NCI-H748 (cell line): ENCODE results near the gene KIAA1191.
"Not testable (repeated sequence)": the region's sequence is repeated elsewhere in the genome, so short reads cannot be mapped to it uniquely, and the experiment has no call there.

ENCODE experiments used
- DNase-seq: peaks from one replicate; lab custom pipeline; 2025; ENCODE audit not compliant: unreplicated experiment; lab: John Stamatoyannopoulos, UW

KIAA1191 gene, protein sequence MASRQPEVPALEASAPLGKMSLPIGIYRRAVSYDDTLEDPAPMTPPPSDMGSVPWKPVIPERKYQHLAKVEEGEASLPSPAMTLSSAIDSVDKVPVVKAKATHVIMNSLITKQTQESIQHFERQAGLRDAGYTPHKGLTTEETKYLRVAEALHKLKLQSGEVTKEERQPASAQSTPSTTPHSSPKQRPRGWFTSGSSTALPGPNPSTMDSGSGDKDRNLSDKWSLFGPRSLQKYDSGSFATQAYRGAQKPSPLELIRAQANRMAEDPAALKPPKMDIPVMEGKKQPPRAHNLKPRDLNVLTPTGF

DNA sequence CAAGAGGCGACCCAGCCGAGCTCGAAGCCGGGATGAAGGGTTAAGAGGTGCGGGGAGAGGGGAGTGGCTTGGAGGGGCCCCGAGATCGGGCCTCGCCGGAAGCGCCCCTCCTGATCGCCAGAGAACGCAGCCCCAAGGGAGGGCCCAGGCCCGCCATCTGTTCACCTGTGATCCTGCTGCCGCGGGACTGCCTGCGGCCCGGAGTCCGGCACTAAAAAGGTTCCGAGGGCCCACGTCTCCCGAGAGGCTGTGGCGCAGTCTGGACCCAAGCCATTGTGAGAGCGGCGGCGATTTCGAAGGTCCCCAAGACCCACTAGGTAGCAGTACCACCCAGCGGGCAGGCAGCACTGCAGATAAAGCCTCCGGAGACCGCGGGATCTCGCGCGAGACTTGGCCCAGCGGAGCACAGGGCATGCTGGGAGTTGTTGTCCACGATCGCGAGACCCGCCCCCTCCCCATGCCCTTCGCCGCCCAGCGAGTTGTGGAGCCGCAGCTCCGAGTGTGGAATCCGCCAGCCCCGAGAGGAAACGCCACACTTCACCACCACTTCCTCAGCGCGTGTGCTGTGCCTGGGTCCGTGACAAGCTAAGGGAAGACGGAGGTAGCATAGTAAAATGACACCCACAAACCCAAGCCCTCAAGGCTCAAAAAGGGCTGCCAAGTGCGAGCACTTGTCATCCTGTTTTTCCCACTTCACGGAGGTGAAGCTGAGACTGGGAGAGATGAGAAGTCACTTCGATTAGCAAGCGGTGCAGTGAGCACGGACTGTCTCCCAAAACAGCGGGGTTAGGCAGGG is at the start of gene KIAA1191:
TSS of gene KIAA1191 (minus strand) at position 328 of the 796 bp plus-strand sequence. CDS start 2,256 bp downstream, outside the sequence.
- DNase-seq: peak; percentile 91

DNA sequence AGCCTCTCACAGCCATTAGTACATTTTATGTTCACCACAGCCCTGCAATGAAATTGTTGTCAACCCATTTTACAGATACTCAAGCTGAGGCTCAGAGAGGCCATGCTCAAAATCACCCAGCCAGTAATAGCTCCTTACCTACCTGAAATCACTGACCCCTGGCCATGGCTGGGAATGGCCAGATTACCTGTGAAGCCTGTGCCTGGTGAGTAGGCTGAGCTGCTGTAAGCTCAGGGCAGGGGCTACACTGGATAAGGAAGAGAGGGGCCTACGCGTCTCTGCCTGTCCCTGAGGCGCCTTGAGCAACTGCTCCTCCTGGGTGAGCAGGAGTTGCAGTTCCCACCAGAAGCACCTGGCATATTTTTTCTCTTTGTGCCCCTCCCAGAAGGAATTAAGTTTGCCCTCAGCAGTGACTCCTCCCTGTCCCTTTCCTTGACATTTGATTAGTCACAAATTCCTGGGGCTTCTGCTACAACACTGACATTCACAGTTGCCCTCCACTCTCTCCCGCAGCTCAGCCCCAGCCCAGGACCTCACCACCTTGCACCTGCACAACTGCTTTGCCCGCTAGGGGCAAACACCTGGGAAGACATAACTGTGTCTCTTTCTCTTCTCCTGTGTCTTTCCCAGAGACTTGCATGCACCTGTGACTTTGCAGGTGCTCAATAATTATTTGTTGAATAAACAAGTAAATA is 49.1 kb upstream of the KIAA1191 start:
- DNase-seq: no peak

DNA sequence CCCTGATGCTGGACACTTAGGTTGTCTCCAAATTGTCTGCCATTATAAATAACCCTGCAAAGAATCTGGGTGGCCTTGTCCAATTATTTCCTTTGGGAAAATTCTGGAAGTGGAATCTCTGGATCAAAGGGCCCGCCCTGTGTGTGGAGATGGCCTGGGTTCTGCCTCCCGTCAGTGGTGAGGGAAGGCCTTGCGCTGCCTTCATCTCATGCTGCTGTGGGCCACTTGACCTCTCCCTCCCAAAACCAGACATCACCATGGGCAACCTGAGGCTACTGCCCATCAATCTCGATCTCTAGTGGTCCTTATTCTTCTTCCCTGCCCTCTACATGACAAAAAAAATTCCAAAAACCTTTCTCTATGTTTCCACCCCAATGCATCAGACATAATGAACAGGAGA is 48.2 kb upstream of the KIAA1191 start:
- no peak for DNase-seq

DNA sequence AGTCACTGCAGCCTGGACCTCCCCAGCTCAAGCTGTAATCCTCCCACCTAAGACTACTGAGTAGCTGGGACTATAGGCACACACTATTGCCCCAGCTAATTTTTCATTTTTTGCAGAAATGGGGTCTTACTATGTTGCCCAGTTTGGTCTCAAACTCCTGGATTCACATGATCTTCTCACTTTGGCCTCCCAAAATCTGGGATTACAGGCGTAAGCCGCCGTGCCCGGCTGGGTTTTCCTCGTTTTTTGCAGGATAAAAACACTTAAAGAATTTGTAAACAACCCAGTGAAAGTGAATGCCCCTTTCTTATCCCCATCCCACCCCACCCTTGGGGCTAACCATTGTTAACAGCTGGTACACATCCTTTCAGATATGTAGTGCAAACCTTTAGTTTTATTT is 47.0 kb upstream of the KIAA1191 start:
- no peak for DNase-seq

DNA sequence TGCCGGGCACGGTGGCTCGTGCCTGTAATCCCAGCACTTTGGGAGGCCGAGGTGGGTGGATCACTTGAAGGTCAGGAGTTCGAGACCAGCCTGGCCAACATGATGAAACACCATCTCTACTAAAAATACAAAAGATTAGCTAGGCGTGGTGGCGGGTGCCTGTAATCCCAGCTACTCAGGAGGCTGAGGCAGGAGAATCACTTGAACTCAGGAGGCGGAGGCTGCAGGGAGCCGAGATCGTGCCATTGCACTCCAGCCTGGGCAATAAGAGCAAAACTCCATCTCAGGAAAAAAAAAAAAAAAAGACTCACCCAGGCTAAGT is 46.6 kb upstream of the KIAA1191 start:
- DNase-seq: not testable (repeated sequence)

DNA sequence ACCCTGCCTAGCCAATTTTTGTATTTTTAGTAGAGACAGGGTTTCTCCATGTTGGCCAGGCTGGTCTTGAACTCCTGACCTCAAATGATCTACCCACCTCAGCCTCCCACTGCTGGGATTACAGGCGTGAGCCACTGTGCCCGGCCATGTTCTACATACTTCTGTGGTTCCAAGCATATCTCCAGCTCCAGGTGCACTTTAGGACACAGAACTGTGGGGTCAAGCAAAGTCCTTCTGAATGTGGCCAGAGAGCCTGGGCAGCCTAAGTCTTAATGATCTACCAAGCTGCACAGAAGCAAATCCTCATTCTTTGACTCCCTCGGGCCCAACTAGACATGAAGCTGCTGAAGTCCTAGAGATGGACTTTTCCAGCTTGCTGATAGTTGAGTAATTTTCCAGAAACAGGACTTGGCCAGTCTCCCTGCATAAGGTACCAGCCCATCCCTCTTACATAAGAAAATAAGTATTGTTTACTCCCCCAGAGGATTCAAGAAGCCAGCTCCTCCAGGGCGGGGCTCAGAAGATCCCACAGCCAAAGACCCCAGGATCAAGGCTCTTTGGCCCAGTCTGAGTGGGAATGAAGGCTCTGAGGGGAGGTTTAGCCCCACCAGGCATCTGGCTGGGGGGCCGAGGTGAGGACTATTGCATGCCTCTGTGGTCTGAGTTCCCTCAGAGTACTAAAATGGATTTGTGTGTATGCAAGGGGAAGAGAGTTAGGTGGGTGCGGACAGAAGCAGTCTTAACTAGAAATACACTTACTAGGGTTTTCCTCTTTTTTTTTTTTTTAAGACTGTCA is 46.1 kb upstream of the KIAA1191 start:
- no peak for DNase-seq

DNA sequence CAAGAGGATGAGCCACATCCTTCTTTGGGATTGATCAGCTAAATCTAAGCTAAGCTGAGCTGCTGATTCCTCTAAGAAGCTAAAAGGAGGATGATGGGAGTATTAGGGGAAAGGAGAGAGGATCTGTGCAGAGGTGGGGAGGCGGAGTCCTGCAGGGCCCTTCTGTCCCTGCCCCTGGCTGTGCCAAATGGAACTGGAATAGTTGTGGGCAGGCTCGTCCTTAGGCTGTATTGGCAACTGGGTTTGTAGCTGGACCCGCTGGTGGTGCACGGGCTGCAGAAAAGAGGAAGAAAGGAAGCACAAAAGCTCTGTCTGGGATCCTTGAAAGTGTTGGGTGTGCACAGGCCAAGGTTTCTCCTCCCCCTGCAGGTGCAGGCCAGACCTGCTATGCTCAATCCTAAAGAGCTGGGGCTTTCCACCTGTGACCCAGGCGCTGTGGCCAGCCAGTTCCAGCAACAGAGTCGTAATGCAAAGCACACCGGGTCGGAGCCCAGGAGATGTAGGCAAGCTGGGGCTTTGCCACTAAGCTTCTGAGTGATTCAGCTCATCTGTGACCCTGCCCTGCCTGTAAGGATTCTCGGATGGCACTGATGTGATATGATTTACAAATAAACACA is 45.0 kb upstream of the KIAA1191 start:
- DNase-seq: no peak

DNA sequence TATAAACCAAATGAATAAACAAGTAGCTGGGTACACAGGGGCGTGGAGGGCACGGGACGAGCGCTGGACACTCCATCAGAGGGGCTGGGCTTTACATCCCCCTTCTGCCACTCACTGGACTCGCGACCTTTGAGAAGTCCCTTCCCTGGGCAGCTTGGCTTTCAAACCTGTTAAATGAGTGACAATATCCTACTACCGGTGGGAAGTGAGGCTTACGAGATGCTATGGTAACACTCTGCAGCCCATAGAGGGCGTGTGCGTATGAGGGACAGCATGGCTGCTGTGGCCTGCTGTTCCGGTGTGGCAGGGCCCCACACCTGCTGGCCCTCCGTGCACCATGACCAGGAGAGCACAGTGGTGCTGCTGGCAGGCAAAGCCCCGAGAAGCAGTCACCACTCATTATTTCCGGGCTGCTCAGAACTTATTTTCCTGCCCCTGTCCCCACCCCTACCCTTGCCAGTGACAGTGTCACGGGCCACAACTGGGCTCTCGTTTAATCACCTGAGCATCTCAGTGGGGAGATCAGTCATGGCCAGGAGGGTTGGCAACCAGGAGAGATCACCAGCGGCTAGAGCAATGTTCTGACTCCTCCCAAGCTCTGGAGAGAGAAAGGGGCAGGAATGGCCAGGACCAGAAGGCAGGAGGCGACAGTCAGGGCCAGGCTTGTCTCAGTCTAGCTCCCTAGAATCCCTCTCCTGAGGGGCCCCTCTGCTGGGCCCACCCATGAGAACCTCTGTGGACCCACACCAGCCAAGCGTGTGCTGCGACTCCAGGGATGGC is 44.3 kb upstream of the KIAA1191 start:
- peak; percentile 48 for DNase-seq

DNA sequence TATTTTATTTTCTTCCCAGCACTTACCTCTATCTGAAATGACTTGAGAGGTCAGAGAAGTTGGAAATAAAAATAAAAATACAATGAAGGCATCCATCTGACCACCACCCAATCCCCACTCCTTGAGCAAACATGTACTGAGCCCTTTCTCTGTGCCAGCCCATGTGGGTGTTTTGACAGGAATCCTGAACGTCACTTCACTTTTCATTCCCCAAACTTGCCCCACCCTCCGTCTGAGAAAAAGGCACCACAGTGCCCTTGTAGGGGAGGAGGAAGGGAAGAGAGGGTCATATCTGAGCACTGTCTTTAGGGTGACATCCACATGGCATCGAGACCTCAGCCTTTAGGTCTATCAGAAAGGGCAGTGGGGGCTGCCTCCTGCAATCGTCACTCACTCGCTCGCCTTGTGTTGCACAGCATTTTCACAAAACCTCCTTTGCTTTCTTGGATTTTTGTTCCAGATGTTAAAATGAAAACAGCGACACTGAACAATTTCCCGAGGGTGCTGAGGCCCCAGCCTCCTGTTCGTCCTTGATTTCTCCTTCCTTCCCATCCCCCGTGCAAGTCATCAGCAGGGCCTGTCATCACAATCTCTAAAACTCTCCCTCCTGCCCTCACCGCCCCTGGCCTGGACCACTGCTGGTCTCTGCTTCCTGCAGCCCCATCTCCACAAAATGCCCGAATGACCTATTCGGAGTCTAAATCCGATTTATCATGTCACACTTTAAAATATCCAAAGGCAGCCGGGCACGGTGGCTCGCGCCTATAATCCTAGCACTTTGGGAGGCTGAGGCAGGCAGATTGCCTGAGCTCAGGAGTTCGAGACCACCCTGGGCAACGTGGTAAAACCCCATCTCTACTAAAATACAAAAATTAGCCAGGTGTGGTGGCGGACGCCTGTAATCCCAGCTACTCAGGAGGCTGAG is 40.0 kb upstream of the KIAA1191 start:
- DNase-seq: no peak

DNA sequence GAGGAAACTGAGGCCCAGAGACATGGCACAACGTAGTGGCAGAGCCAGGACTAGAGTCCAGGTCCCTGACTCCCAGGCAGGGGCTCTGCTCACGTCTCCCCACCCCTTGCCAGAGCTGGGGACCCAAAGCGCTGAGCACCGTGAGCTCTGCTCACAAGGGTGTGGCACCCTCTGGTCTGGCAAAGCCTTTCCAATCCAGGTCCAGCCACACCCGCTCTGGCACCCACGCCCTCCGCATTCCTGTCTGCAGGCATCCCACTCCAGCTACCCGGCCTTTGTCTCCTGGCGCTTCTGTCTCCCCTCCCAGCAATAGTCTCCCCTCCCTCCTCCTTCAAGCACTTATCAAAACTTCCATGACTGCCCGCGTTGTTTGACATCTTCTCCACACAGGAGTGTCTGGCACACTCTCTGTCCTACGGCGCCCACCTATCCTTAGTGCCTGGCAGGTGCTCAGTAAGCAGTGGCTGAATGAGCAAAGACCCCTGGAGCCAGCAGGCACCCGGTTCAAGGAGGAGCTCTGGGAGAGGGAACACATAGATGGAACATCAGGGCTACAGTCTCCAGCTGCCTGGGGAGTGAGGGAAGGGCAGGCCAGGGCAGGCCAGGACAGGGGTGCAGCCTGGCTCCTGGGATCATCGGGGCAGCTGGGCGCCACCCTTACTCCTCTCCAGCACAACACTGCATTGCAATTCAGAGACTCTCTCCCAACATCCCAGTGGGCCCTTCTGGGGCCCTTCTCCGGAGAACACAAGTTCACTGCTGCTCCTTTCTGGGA is 39.0 kb upstream of the KIAA1191 start:
- no peak for DNase-seq

DNA sequence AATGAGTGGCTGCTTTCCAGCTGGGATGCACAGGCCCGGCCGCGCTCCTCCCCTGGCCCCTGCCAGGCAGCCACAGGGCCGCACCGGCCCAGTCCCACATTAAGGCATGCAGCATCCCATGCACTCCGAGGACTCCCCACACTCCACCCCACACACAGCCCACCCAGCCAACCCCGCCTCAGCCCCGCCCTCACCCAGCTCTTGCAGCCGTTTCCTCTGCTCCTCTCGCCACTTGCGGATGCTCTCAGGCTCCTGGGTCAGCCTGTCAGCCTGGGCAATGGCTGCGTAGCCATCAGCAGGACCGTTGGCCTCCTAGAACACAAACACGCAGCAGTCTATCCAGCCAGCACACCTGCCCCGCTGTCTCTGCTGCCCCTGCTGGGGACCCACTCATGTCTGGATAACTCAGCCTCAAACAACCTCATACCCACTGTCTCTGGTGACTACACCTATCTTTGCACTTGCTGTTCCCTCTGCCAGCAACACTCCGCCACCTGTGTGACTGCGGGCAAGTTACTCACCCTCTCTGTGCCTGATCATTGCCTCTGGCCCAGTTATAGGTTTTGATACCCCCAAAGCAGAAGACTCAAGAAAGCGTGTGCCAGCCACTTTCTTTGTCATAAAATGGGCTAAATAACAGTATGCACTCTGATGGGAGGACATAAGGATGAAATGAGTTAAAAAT is 36.3 kb upstream of the KIAA1191 start:
- DNase-seq: no peak

DNA sequence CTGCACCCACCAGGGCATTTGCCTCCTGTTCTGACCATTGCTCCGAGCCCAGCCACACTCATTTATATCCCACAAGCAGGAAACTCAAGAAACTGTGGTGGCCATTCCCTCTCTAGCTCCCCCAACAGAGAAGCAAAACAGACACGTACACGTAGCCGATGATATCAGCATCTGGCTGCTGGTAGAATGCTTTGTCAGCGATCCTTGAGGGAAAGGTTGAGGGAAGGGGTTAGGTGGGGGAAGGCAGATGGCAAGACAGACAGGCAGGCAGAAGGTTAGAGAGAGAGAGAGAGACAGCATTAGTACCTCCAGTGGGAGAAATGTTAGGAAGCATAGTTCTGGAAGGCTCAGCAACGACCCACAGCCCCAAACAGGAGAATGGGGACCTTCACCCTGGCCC is 34.8 kb upstream of the KIAA1191 start:
- DNase-seq: no peak

DNA sequence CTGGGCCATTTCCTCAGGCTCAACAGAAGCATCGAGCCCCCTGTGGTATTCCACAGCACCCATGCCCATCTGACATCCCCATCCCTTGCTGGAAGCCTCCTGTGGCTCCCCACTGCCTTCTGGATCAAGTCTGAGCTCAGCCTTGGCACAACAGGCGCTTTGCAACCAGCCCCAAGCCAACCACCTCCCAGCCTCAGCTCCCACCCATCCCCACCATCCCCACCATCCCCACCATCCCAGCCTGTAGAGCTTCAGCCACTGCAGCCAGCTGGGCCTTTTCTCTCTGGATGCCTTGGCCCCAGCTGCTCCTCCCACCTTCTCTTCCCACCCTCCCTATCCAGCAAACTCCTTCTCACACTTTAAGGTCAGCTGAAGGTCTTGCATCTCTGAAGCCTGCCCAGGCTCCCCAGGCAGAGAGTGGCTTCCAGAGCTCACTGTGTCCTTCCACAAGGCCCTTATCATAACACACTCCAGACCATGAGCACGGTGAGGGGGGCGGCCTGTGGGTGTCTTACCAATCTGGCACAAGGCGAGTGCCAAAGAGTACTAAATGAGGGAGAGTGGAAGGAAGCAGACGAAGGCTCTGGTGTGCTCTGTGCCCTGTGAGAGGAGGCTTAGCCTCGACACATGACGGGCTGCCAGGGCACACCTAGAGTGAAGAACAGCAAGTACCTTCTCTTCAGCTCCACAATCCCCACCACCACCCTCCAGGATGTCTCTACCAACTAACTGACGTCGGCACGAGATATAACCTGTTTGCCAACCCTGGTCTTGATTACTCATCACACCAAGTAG is 33.5 kb upstream of the KIAA1191 start:
- DNase-seq: no peak

DNA sequence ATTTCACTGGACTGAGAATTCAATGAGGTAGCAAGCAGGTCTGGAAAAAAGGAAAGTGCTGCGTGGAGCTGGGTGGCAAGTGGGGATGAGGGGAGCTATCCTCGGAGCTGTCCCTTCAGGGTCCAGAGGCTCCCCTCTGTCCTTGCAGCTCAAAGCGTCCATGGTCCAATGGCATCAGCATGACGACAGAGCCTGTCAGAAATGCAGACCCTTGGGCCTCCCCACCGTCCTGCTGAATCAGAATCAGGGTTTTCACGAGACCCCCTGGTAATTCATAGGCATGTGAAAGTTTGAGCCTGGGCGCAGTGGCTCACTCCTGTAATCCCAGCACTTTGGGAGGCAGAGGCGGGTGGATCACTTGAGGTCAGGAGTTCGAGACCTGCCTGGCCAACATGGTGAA is 32.5 kb upstream of the KIAA1191 start:
- no peak for DNase-seq

DNA sequence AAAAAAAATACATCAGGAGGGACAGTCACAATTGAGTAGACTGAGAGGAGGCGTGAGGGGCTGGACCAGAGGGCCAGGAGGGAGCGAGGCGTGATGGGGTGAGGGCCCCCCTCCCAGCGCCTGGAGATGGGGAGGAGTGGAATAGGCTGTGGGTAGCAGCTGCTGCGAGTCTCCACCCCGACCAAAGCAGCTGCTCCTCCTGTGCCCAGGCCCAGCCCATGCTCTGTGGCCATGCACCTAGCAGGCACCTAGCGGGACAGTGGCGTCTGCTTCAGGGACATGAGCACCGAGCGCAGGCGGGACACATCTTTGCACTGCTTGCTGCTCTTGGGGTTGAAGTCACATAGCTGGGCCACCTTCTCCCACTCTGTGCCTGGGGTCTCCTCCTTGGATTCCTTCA is 31.0 kb upstream of the KIAA1191 start:
- no peak for DNase-seq

DNA sequence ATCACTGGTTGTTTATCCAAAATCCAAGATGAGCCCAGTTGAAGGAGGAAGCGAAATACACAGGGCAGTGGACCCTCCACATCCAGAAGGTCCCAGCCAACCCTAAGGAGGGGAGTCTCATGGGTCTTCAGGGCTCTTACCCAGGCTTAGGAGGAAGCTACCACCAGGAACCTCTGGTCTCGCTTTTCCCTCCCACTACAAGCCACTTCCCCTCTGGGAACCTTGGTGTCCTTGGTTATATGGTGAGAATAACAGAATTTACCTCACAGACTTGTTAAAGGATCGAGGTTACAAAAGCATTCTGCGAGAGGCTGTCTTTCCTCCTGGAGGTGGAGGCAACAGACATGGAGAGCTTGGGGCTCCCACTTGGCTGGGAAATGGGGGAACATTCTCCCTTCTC is 30.4 kb upstream of the KIAA1191 start:
- DNase-seq: no peak

DNA sequence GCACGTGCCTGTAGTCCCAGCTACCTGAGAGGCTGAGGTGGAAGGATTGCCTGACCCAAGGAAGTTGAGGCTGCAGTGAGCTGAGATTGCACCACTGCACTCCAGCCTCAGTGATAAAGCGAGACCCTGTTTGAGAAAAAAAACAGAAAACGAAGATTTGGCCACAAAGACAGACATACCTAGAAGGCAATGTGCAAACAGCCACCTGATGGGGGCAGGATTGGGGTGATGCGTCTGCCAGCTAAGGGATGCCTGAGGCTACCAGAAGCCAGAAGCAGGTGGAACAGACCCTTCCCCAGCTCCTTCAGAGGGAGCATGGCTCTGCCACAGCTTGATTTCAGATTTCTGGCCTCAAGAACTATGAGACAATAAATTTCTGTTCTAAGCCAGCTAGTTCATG is 29.9 kb upstream of the KIAA1191 start:
- no peak for DNase-seq
